H9 (cell line): ENCODE data around the gene HYDIN. TPM values are rescaled to one million over a fixed set of nuclear protein-coding genes. Genes with fewer than 3 reads are reported as not detected.

Source experiments
- DNase-seq: peaks from one replicate; pipeline ENCODE4 v3.0.0-alpha.2; 2017
- H2AFZ ChIP-seq: one replicate; pipeline ENCODE4 v1.6.1; 2013; ENCODE audit warnings: mild to moderate bottlenecking, low read length, control low read depth, moderate library complexity
- H2AK5ac ChIP-seq: 2 replicates; pipeline ENCODE4 v1.6.1; 2013; ENCODE audit warnings: low read length, control low read depth, mixed read lengths; ENCODE audit not compliant: insufficient read length
- H2BK120ac ChIP-seq: one replicate; pipeline ENCODE4 v1.6.1; 2013; ENCODE audit warnings: low read depth, mild to moderate bottlenecking, low read length, control low read depth, inconsistent platforms; ENCODE audit not compliant: poor library complexity, severe bottlenecking
- H2BK12ac ChIP-seq: 2 replicates; pipeline ENCODE4 v1.6.1; 2013; ENCODE audit warnings: low read length, control low read depth, mixed read lengths, low read depth; ENCODE audit not compliant: insufficient read length
- H2BK15ac ChIP-seq: 2 replicates; pipeline ENCODE4 v1.6.1; 2013; ENCODE audit warnings: low read depth, low read length, control low read depth
- H2BK20ac ChIP-seq: one replicate; pipeline ENCODE4 v1.6.1; 2013; ENCODE audit warnings: low read depth, mild to moderate bottlenecking, low read length, control low read depth, inconsistent platforms; ENCODE audit not compliant: poor library complexity, severe bottlenecking
- H2BK5ac ChIP-seq: 2 replicates; pipeline ENCODE4 v1.6.1; 2013; ENCODE audit warnings: low read length, control low read depth, mixed read lengths; ENCODE audit not compliant: insufficient read length
- H3K14ac ChIP-seq: 2 replicates; pipeline ENCODE4 v1.6.1; 2013; ENCODE audit warnings: low read length, control low read depth; ENCODE audit not compliant: insufficient read depth
- H3K18ac ChIP-seq: 2 replicates; pipeline ENCODE4 v1.6.1; 2013; ENCODE audit warnings: low read depth, mild to moderate bottlenecking, mixed read lengths, low read length, control low read depth; ENCODE audit not compliant: insufficient read length
- H3K23ac ChIP-seq: 2 replicates; pipeline ENCODE4 v1.6.1; 2013; ENCODE audit warnings: low read length, control low read depth, mixed read lengths, low read depth; ENCODE audit not compliant: insufficient read length
- H3K23me2 ChIP-seq: 2 replicates; pipeline ENCODE4 v1.6.1; 2013; ENCODE audit warnings: low read depth, mild to moderate bottlenecking, mixed read lengths, low read length, control low read depth; ENCODE audit not compliant: insufficient read length, poor library complexity, severe bottlenecking
- H3K27ac ChIP-seq: 2 replicates; pipeline ENCODE4 v1.5.1; 2013; ENCODE audit warnings: low read length, control low read depth, mixed read lengths, low read depth; ENCODE audit not compliant: insufficient read length
- H3K27me3 ChIP-seq: 2 replicates; pipeline ENCODE4 v1.6.1; 2013; ENCODE audit warnings: low read length, control low read depth, inconsistent platforms; ENCODE audit not compliant: insufficient read depth
- H3K4ac ChIP-seq: 2 replicates; pipeline ENCODE4 v1.6.1; 2013; ENCODE audit warnings: low read depth, mild to moderate bottlenecking, control low read depth, inconsistent platforms, low read length, moderate library complexity
- H3K4me1 ChIP-seq: 2 replicates; pipeline ENCODE4 v1.6.1; 2013; ENCODE audit warnings: low read length, control low read depth, inconsistent platforms; ENCODE audit not compliant: insufficient read depth
- H3K4me2 ChIP-seq: 2 replicates; pipeline ENCODE4 v1.6.1; 2013; ENCODE audit warnings: low read length, control low read depth, mixed read lengths; ENCODE audit not compliant: insufficient read length, insufficient read depth
- H3K56ac ChIP-seq: 2 replicates; pipeline ENCODE4 v1.6.1; 2013; ENCODE audit warnings: low read depth, mild to moderate bottlenecking, mixed read lengths, low read length, control low read depth; ENCODE audit not compliant: insufficient read length
- H3K79me1 ChIP-seq: 2 replicates; pipeline ENCODE4 v1.6.1; 2013; ENCODE audit warnings: low read depth, mild to moderate bottlenecking, moderate library complexity, low read length, control low read depth, inconsistent platforms; ENCODE audit not compliant: insufficient read depth, poor library complexity, severe bottlenecking
- H3K79me2 ChIP-seq: 2 replicates; pipeline ENCODE4 v1.6.1; 2013; ENCODE audit warnings: low read length, control low read depth, inconsistent platforms; ENCODE audit not compliant: insufficient read depth
- H3K9ac ChIP-seq: 2 replicates; pipeline ENCODE4 v1.6.1; 2013; ENCODE audit warnings: low read length, control low read depth, mixed read lengths; ENCODE audit not compliant: insufficient read length; ENCODE audit errors: extremely low read depth
- H3K9me3 ChIP-seq: one replicate; pipeline ENCODE4 v1.6.1; 2013; ENCODE audit warnings: low read depth, low read length, inconsistent platforms; ENCODE audit not compliant: control insufficient read depth
- H3T11ph ChIP-seq: one replicate; pipeline ENCODE4 v1.6.1; 2013; ENCODE audit warnings: mild to moderate bottlenecking, low read length, control low read depth, inconsistent platforms
- H4K20me1 ChIP-seq: one replicate; pipeline ENCODE4 v1.6.1; 2013; ENCODE audit not compliant: control insufficient read depth, insufficient read length, insufficient read depth
- H4K5ac ChIP-seq: 2 replicates; pipeline ENCODE4 v1.6.1; 2013; ENCODE audit warnings: low read depth, mild to moderate bottlenecking, mixed read lengths, low read length, control low read depth; ENCODE audit not compliant: insufficient read length
- H4K8ac ChIP-seq: replicated peaks from 2 replicates; pipeline ENCODE4 v1.6.1; 2013; ENCODE audit warnings: low read length, control low read depth, mixed read lengths, low read depth; ENCODE audit not compliant: insufficient read length
- H4K91ac ChIP-seq: 2 replicates; pipeline ENCODE4 v1.6.1; 2013; ENCODE audit warnings: low read depth, mild to moderate bottlenecking, moderate library complexity, mixed read lengths, low read length, control low read depth; ENCODE audit not compliant: insufficient read length
- H3K27ac Mint-ChIP-seq, 3 experiments: 2 replicates in 2 of 3; 3 replicates in 1 of 3; pipeline ENCODE4 v1.8.0; 2020 to 2021; ENCODE audit warnings: mixed read lengths in 3 of 3, mild to moderate bottlenecking in 1 of 3, moderate library complexity in 1 of 3
- H3K27me3 Mint-ChIP-seq: 2 replicates; pipeline ENCODE4 v1.8.0; 2021; ENCODE audit warnings: low read depth, mild to moderate bottlenecking, moderate library complexity, mixed read lengths
- H3K36me3 Mint-ChIP-seq, 3 experiments: 2 replicates in 2 of 3; 3 replicates in 1 of 3; pipeline ENCODE4 v1.8.0; 2020 to 2021; ENCODE audit warnings: low read depth in 3 of 3, mixed read lengths in 3 of 3; ENCODE audit not compliant: insufficient read depth in 1 of 3
- H3K4me1 Mint-ChIP-seq, 2 experiments: 2 replicates each; pipeline ENCODE4 v1.8.0; 2020; ENCODE audit warnings: mixed read lengths in 2 of 2
- H3K4me3 Mint-ChIP-seq, 2 experiments: 2 replicates in 1 of 2; 3 replicates in 1 of 2; pipeline ENCODE4 v1.8.0; 2020 to 2021; ENCODE audit warnings: mild to moderate bottlenecking in 2 of 2, mixed read lengths in 2 of 2, moderate library complexity in 1 of 2
- H3K9me3 Mint-ChIP-seq, 2 experiments: 2 replicates in 1 of 2; 3 replicates in 1 of 2; pipeline ENCODE4 v1.8.0; 2020; ENCODE audit warnings: mild to moderate bottlenecking in 2 of 2, mixed read lengths in 2 of 2, moderate library complexity in 1 of 2
- total RNA-seq: library from RNA; stranded (reverse); gene quantifications from 2 replicates; pipeline ENCODE4 v1.2.1, GENCODE V29; 2021
- TF ChIP-seq, protein P1 (sequence below): fragments of 200-600 bp; sonication (generic); conservative IDR thresholded peaks from 3 replicates; pipeline ENCODE4 v1.8.0; 2021; ENCODE audit warnings: antibody characterized with exemption, mild to moderate bottlenecking

Gene HYDIN
- total RNA-seq, 1 experiment from 2014 or later = 1.7 TPM

GRCh38 chr16:70808371-70808770 lies 422.2 kb downstream of the HYDIN start:
- Histone ChIP-seq H2BK15ac (no peak overlapping the region), H2BK5ac (no peak overlapping the region), H3K79me1 (no peaks in the 10 kb centered on the region), H2BK120ac (no peak overlapping the region), H3T11ph (no peak overlapping the region), H3K14ac (no peak overlapping the region), H3K18ac (no peak overlapping the region), H3K79me2 (no peaks in the 10 kb centered on the region), H3K27ac (no peak overlapping the region), H3K4me2 (no peak overlapping the region), H3K56ac (no peak overlapping the region), H4K8ac (no peak overlapping the region), H2BK20ac (no peak overlapping the region), H2AFZ (no peak overlapping the region), H3K4me1 (no peaks in the 10 kb centered on the region), H4K91ac (no peak overlapping the region), H3K23ac (no peak overlapping the region), H3K4ac (no peak overlapping the region), H2BK12ac (no peak overlapping the region), H4K5ac (no peak overlapping the region), H3K23me2 (no peaks in the 10 kb centered on the region), H2AK5ac (no peak overlapping the region), H4K20me1 (no peaks in the 10 kb centered on the region), H3K9me3 (no peaks in the 10 kb centered on the region), H3K27me3 (no peaks in the 10 kb centered on the region), H3K9ac (no peak overlapping the region)
- H3K27me3 Mint-ChIP-seq = peaks cover 56% of the 10 kb centered on the region
- H3K4me1 Mint-ChIP-seq = 0 out of 4 replicates have a peak, but pooled peaks cover 0 to 3% of the 10 kb centered on the region in 2 experiments
- no peak overlapping the region for H3K27ac Mint-ChIP-seq
- H3K4me3 Mint-ChIP-seq = no peak overlapping the region
- H3K36me3 Mint-ChIP-seq = no peaks in the 10 kb centered on the region
- DNase-seq = peak; percentile 18
- no peaks in the 10 kb centered on the region for H3K9me3 Mint-ChIP-seq
- TF ChIP-seq, protein P1, sequence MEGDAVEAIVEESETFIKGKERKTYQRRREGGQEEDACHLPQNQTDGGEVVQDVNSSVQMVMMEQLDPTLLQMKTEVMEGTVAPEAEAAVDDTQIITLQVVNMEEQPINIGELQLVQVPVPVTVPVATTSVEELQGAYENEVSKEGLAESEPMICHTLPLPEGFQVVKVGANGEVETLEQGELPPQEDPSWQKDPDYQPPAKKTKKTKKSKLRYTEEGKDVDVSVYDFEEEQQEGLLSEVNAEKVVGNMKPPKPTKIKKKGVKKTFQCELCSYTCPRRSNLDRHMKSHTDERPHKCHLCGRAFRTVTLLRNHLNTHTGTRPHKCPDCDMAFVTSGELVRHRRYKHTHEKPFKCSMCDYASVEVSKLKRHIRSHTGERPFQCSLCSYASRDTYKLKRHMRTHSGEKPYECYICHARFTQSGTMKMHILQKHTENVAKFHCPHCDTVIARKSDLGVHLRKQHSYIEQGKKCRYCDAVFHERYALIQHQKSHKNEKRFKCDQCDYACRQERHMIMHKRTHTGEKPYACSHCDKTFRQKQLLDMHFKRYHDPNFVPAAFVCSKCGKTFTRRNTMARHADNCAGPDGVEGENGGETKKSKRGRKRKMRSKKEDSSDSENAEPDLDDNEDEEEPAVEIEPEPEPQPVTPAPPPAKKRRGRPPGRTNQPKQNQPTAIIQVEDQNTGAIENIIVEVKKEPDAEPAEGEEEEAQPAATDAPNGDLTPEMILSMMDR = peak; percentile 45; the same call in 2 of the 3 replicates
